HEK293T (cell line): ENCODE data around the gene GRK6.

Experiments
- FOXM1 ChIP-seq: fragments of 450-650 bp; IDR thresholded peaks from 2 replicates; pipeline ENCODE4 v1.6.1; 2017; ENCODE audit warnings: mild to moderate bottlenecking, borderline replicate concordance
- SP1 ChIP-seq: fragments of 450-650 bp; IDR thresholded peaks from 2 replicates; pipeline ENCODE4 v1.6.1; 2017
- ZNF384 ChIP-seq: fragments of 450-650 bp; IDR thresholded peaks from 2 replicates; pipeline ENCODE4 v1.6.1; 2016

DNA sequence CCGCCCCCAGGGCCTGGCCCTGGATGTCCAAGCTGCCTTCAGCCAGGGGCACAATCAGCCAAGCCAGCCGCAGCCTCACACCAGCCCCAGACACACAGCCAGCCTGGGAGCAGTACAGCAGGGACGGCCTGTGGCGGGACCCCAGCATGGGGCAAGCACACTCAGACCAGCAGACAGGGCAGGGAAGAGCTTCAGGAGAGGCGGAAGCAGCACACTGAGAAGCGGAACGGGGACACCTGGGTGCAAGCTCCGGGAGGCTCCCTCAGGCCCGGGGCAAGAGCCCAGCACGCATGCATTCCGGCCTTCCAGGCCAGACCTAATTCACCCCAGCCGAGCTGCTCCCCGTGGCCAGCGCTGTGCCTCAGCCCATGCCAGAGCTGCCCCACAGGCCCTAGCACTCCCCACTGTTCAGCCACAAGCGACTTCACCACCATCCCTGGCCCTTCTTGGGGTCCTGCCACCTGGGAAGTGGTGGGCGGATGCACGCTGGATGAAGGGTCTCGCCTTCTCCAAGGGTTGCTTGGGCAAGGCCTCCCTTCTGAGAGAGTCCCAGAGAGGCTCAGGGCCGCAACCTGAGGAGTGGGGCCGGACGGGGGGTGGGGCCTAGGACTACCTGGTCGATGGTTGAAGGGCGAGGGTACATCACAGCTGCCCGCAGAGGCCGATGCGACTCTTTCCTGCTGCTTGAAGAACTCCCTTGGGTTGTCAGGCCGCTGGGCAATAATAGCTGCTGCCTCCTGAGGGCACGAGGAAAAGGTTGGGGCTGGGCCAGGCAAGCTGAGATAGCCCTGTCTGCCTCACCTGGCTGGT, 33.5 kb downstream of the GRK6 start:
- no peak for TF ChIP-seq SP1
- TF ChIP-seq FOXM1 = no peak
- no peak for TF ChIP-seq ZNF384
